HG02840 (cell line): ENCODE measurements around the gene FLYWCH1.
A peak's percentile ranks its signal among the peaks of the same experiment; 100 is the strongest.

Experiments
- ATAC-seq: cut with Tn5 transposase; IDR thresholded peaks from one replicate; pipeline ENCODE4 v1.9.1; 2021; ENCODE audit warnings: mild to moderate bottlenecking, moderate library complexity, moderate number of reproducible peaks; ENCODE audit not compliant: unreplicated experiment, low FRiP score

Gene FLYWCH1

GRCh38 chr16:2966043-2966807 is 54.5 kb downstream of the FLYWCH1 start:
- ATAC-seq, result no peak

- no peak for ATAC-seq
Measured at GRCh38 chr16:2966808-2967191, 55.1 kb downstream of the FLYWCH1 start.

DNA sequence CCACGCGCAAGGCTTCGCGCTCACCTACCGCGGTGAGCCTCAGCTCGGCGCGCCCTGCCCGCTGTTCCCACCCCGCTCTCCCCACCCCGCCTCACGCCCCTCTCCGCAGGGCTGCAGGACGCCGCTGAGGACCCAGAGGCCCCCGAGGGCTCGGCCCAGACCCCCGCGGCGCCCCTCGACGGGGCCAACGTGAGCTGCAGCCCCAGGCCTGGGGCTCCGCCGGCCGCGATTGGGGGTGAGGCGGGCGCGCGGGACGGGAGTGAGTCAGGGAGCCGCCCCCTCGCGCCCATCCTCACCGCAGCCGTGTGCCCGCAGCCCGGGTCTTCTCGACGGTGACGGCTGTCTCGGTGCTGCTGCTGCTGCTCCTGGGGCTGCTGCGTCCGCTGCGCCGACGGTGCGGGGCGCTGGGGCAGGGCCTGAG is 55.5 kb downstream of the FLYWCH1 start:
- no peak for ATAC-seq

GRCh38 chr16:2967721-2968161 is 56.0 kb downstream of the FLYWCH1 start:
- ATAC-seq, result no peak

DNA sequence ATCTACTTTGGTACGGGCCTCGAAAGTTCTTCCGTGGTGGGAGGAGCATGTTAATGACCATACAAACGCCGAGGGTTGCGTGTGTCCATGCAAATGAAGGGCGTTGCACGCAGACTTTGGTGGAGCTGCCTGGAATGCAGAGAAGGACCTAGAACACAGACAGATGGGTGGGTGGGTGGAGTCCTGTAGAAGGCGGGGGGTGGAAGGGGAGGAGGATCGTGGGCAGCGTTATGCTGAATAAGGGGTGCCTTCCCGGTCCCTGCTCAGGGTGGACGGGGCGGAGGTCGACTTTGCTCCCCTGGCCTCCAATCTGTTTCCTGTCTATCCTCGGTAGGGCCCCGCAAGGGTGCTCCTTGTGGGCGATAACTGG is 56.6 kb downstream of the FLYWCH1 start:
- ATAC-seq, result no peak

- ATAC-seq, result peak; percentile 61
Measured at GRCh38 chr16:2968738-2969544, 57.2 kb downstream of the FLYWCH1 start, which contains the start of gene PAQR4. TSS of gene PAQR4 (plus strand) at chr16:2969348. CDS start at chr16:2969675, 327 bp downstream.

DNA sequence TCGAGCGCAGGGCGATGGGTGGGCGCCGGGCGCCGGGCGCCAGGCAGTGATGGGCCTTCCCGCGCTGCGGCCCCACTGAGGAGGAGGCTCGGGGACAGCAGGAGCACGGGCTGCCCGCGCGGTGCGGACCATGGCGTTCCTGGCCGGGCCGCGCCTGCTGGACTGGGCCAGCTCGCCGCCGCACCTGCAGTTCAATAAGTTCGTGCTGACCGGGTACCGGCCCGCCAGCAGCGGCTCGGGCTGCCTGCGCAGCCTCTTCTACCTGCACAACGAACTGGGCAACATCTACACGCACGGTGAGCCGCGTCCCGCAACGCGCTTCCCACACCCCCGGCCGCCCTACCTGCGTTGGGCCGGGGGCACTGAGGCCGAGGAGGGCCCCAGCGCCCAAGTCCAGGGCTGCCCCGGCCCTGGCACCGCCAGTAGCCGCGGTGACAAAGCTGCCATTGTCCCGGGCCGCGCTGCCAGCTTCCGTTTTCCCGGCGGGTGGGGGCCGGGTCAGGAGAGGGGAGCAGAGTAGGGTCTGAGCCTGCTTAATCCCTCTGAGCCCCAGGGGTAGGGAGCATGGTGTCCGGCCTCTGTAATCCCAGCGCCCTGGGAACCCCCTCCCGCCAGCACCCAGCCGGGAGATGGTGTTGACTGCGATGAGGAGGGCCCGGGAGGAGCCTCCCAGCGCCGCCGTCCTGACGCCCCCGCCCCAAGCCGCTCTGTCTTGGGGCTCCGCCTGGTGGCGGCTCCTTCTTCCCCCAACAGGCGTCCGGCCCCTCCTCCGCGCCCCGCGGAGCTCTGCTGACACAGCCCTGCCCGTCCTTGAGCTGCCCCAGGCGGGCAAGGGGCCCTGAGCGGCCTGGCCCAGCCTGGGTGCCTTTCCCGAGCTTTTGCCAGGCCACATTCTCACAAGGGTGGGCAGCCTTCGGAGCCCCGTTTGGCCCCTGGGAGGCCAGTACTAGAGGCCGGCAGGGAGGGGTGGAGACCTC is 58.1 kb downstream of the FLYWCH1 start:
- peak; percentile 31 for ATAC-seq

GRCh38 chr16:2970563-2970962 is 58.8 kb downstream of the FLYWCH1 start:
- no peak for ATAC-seq

DNA sequence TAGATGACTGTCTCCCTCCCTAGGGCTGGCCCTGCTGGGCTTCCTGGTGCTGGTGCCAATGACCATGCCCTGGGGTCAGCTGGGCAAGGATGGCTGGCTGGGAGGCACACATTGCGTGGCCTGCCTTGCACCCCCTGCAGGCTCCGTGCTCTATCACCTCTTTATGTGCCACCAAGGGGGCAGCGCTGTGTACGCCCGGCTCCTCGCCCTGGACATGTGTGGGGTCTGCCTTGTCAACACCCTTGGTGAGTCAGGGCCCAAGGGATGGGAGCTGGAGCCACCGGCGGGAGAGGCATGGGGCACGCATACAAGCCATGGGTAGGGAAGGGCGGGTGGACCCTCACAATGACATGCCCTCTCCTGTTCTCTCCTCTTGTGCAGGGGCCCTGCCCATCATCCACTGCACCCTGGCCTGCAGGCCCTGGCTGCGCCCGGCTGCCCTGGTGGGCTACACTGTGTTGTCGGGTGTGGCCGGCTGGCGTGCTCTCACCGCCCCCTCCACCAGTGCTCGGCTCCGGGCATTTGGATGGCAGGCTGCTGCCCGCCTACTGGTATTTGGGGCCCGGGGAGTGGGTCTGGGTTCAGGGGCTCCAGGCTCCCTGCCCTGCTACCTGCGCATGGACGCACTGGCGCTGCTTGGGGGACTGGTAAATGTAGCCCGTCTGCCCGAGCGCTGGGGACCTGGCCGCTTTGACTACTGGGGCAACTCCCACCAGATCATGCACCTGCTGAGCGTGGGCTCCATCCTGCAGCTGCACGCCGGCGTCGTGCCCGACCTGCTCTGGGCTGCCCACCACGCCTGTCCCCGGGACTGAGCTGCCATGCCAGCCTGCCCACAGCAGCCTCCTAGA is 59.6 kb downstream of the FLYWCH1 start:
- no peak for ATAC-seq

- no peak for ATAC-seq
Measured at GRCh38 chr16:2971985-2972784, 60.5 kb downstream of the FLYWCH1 start.

- ATAC-seq, result no peak
Measured at GRCh38 chr16:2973093-2973492, 61.4 kb downstream of the FLYWCH1 start.

DNA sequence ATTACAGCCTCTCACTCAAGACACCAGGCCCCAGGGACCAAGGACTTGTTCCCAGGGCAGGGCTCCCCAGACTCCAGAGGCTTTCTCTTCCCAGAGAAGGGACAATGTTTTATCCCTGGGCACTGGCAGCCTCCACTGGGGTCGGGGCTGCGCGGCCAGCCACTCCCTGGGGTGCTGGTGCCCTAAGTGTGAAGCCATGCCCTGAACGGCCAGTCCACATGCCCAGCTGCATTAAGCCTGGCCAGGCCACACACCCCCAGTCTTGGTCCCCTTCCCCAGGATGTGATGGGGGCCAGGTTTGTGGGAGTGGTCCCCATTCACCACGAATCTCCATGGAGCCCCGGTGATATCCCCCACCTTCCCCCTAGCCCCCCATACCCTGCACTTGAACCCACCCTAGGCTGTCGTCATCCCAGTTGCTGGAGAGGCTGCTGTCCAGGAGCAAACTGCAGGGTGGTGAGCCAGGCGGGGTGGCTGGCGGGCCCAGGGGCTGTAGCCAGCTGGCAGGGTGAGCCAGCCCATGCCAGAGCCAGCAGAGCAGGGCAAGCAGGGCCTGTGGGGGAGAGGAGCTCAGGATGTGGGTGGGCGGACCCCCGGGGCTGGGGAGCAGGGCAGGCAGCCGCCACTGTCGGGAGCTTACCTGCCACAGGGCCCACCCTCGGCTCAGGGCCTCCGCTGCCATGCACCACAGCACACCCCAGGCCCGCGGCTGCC is 62.0 kb downstream of the FLYWCH1 start:
- ATAC-seq, result no peak

DNA sequence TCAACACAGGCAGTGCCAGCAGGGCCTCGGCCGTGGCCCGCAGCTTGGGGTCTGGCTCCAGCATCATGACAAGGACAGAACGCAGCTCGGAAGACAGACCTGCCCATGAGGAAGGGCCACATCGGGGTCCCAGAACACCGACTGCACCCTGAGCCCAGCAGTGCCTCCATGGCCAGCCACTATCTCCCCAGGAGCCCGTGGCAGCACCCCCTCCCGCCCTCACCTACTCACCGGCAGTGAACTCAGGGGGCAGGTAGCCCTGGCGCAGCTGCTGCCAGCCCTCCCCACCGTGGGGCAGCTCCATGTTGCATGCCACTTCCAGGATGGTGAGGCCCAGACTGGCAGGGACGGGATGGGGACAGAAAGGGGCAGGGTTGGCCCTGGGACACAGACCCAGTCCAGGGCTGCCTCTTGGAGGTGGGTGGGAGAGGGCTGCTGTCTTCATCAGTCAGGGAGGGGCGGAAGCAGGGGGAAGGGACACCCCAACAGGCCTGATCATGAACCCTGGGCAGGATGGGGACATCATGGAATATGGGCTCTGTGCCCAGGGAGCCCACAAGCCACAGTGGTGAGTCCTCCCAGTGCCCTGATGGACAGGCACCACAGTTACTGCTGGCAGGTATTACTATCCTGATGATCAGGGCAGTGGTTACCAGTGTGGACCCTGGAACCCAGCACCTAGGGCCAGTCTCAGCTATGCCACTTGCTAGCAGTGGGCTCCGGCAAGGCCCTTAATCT is 62.8 kb downstream of the FLYWCH1 start:
- no peak for ATAC-seq

DNA sequence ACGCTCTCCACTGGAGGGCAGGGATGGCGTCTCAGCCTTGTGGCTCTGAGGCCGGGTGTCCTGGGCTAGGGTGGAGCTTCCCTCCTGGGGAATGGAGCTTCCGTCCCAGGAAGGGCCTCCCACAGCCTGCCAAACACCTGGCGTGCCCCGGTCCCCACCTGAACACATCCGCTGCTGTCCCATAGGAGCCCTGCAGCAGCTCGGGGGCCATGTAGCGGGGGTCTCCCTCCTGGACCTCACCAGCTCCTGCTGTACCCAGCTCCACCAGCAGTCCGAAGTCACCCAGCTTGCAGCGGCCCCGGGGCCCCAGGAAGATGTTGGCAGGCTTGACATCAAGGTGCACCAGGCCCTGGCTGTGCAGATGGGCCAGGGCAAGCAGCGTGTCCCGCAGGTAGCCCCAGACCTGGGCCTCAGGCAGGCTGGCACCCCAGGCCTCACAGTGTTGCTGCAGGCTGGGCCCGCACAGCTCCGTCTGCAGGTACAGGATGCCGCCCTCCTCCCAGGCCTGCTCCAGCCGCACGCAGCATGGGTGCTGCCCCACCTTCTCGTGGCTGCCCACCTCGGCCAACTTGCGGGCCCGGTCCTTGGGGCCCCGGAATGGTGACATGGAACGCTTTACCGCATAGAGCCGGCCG is 63.5 kb downstream of the FLYWCH1 start:
- no peak for ATAC-seq

DNA sequence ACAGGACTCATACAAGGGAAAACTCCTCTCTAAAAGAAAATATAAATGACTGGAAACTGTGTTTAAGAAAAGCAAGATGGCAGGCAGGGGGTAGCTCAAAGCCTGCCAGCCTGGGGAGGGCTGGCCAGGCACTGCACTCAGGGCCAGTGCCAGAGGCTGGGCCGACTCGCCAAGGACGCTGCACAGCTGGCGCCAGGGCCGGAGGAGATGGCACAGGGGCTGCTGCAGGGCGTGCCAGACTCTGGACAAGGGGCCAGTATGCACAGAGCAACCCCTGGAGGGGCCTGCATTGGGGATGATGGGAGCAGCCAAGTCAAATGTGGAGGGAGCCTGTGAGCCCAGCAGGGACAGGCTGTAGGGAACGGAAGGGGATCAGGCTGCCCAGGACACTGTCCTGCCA is 64.5 kb downstream of the FLYWCH1 start:
- ATAC-seq, result no peak

DNA sequence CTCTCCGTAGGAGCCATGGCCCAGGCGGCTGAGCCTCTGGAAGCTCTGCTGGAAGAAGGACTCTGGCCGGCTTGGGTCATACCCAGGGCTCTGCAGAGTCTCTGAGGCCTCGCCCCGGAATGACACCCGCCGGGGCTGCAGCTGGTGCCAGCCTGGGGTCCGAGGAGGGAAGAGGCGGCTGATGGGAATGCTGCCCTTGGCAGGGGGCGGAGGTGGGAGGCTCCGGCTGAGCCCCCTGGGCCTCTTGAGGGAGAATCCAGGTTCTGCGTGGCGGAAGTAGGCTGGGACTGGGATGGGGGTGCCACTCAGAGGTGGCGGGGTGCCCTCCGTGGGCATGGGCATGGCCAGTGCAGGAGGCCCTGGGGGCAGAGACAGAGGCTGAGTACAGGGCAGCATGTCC is 64.9 kb downstream of the FLYWCH1 start:
- no peak for ATAC-seq

GRCh38 chr16:2977440-2977839 is 65.7 kb downstream of the FLYWCH1 start:
- no peak for ATAC-seq
